Medulla oblongata (tissue), 1 donor: ENCODE results near the gene PABPN1L.

Experiments
- DNase-seq: peaks from one replicate; pipeline ENCODE4 v3.0.0-alpha.2; 2015; ENCODE audit errors: extremely low spot score

Gene PABPN1L

GRCh38 chr16:88851616-88852015 lies 14.8 kb downstream of the PABPN1L start:
- no peak for DNase-seq

- DNase-seq = no peak
Measured at GRCh38 chr16:88850531-88851199, 15.8 kb downstream of the PABPN1L start.

- DNase-seq = no peak
Measured at GRCh38 chr16:88848557-88848956, 17.9 kb downstream of the PABPN1L start.

DNA sequence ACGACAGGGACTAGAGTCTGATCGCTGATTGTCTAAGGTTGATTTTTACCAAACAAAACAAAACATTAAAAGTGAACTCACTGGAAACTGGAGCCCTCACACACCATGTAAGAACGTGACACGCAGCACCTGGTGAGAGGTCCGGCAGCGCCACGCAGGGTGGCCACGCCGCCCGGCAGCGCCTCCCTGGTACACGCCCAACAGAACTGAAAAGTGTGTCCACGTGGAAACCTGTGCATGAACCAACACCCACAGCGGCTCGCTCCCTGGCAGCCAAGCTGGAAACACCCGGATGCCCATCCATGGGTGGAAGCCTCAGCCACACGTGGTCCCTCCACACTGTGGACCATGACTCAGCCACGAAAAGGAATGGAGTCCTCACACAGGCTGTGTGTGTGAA lies 18.8 kb downstream of the PABPN1L start:
- no peak for DNase-seq

DNA sequence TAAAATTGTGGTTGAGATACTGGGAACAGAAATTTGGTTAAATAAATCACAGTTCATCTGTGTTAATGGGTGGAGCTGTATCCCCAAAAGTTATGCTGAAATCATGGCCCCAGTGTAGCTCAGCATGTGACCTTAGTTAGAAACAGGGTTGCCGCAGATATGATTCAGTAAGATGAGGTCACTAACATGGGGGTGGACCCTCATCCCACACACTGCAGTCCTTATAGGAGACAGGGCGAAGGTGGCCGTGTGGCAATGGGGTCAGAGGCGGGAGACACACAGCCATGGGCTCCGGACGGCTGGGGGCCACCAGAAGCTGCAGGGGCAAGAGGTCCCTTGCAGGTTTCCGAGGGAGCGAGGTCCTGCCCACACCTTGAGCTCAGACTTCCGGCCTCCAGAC lies 20.4 kb downstream of the PABPN1L start:
- no peak for DNase-seq

DNA sequence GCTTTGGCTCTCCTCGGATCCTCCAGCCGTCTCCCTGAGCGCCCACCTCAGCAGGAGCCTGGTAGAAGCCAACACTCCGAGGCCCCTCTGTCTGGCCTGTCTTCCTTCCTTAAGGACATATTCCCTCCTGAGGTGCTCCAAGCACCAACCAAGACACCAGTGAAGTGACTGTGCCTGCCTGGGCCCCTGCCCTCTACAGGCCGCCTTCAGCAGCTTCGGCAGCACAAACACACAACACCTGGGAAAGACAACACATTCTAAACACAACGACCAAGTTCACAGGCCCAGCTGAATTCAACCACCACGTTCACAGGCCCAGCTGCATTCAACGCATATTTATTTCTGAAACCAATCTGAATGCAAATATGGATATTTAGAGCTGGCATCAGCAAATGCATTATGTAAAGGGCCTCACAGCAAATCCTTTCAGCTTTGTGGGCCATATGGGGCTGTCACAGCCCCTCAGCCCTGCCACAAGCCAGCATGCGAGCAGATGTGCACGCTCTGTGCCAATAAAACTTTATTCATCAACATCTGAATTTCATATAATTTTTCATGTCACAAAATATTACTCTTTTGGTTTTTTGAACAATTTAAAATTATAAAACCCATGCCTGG lies 21.9 kb downstream of the PABPN1L start:
- DNase-seq = no peak

DNA sequence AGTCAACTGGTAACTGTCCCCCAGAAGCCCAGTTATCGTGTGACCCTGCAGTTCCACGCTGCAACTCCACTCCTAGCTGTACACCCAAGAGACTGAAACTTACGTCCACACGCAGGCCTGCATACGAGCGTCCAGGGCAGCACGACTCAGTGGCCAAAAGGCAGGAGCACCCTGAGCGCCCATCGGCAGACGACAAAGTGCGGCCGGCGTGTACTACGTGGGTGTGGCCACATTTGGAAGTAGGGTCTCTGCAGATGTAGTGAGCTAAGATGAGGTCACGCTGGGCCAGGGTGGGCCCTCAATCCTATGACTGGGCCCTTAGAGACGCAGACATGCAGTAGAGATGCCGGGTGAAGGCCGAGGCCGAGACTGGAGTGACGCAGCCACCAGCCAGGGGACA lies 23.2 kb downstream of the PABPN1L start:
- no peak for DNase-seq

- no peak for DNase-seq
Measured at GRCh38 chr16:88842806-88843205, 23.7 kb downstream of the PABPN1L start.

GRCh38 chr16:88842308-88842756 lies 24.1 kb downstream of the PABPN1L start:
- no peak for DNase-seq

GRCh38 chr16:88841521-88842307 lies 24.7 kb downstream of the PABPN1L start:
- DNase-seq = no peak

DNA sequence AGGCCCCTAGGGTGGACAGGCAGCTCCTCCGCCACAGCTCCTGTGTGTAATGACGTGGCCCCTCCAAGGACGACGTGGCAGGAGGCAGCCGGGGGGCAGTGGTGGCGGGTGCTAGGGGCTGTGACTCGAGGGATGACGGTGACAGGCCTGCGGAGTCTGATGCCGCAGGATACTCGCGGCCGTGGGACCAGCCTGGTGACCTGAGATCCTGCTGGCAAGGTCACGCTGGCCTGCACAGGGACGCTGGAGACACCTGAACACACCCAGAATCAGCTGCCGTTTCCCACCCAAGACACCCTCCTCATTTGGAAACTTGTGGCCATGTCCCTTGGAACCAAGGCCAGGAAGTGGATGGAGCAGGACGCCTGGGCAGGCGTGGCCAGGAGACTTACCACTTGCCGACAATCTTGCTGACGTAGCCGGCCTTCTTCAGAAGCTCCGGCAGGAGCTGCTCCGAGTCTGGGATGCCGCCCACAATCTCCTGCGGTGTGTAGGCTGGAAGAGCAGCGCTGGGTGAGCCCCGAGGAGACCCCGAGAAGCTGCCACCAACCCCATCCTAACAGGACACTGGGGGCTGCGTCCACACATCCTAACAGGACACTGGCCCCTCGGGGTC lies 25.8 kb downstream of the PABPN1L start:
- DNase-seq = no peak

GRCh38 chr16:88839745-88840599 lies 26.5 kb downstream of the PABPN1L start:
- no peak for DNase-seq

DNA sequence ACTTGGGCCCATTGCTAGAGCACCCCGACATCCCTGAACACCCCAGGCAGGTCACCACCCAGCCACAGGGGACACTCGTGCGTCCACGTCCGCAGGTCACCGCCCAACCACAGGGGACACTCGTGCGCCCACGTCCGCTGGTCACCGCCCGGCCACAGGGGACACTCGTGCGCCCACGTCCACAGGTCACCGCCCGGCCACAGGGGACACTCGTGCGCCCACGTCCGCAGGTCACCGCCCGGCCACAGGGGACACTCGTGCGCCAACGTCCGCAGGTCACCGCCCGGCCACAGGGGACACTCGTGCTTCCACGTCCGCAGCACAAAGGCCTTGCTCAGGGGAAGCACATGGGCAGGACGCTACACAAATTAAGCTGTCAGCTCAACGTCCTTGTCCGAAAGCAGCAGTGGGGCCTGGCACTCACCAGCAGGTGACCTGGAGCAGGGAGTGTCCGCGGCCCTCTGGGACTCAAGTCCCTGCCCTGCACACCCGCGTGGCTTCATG lies 27.4 kb downstream of the PABPN1L start:
- no peak for DNase-seq

GRCh38 chr16:88838566-88838965 lies 27.9 kb downstream of the PABPN1L start:
- DNase-seq = no peak

GRCh38 chr16:88837806-88838205 lies 28.7 kb downstream of the PABPN1L start:
- no peak for DNase-seq

- no peak for DNase-seq
Measured at GRCh38 chr16:88836791-88837190, 29.7 kb downstream of the PABPN1L start.

GRCh38 chr16:88835818-88836217 lies 30.6 kb downstream of the PABPN1L start:
- DNase-seq = no peak

DNA sequence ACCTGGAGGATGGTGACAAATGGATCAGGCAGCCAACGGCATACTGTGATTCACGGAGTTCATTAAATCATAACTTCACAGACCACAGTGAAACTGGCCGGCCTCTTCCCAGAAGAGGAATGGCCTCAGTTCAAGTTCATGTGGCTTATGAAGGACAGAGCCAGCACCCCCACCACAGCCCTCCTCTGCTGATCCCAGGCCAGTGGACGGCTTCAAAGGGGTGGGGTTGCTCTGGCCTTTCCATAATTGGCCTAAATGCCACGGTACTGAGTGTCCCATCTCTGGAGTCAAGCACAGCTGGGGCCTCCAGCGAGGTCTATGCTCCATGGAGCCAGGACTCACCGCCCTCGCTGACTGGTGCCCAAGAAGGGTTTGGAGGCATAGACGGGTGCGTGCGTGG lies 31.1 kb downstream of the PABPN1L start:
- no peak for DNase-seq

DNA sequence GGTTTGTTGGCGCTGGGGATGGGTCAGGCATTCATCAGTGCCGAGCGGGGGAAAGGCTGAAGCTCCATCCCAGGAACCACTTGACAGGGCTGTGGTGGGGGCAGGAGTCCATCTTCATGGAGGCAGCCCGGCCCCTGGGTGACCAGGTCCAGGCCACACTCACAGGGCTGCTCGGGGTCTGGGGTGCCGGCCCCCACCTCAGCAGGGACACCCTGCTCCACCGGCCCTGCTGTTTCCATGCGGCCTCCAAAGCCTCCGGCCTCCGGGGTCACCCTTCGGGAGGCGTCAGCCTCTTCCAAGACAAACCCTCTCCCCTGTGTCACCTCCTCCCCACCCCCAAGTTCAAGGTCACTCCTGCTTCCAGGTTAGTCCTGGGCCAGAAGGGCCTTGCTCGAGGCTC lies 31.8 kb downstream of the PABPN1L start:
- no peak for DNase-seq

DNA sequence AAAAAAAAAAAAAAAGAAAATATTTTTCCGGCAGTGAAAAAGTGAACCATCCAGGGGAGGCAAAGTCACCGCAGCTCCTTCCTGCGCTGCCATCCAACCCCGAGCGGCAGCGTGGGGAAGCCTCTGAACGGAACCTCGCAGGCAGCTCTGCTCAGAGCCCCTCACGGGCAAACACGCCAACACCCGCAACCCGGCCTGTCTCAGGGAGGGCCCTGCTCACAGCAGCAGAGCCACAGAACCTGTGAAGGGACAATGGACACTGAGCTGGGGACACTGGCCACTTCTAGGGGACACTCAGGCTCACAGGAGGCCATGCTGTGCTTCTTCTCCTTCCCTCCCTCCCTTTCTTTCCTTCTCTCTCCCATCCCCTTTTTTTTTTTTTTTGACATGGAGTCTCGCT lies 33.4 kb downstream of the PABPN1L start:
- no peak for DNase-seq

DNA sequence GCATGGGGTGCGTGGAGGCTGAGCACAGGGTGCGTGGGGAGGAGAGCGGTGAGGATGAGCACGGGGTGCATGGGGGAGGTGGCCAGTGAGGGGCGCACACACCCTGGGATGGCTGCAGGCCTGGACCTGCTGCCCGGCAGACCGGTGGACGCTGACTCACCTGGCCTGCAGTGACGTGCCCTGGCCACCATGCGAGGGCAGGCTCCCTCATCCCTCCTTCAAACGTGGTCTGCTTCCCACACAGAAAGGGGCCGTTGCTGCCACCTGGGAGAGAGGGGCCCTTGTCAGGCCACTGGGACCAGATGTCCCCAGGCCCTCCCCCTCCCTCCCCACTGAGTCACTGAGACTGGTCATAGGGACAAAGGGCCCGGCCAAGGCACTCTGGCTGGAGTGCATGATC lies 34.6 kb downstream of the PABPN1L start:
- DNase-seq = no peak
